WTC11 (cell line): ENCODE measurements around the gene NRG2.

ENCODE experiments used
- CTCF ChIP-seq: fragments of 200-600 bp; IDR thresholded peaks from 2 replicates; pipeline ENCODE4 v1.8.0; 2022; ENCODE audit warnings: antibody characterized with exemption
- GRHL2 ChIP-seq: fragments of 250-450 bp; sonication (Bioruptor Pico); IDR thresholded peaks from 2 replicates; pipeline ENCODE4 v1.8.0; 2022; ENCODE audit warnings: mild to moderate bottlenecking, moderate library complexity; ENCODE audit not compliant: insufficient replicate concordance, severe bottlenecking
- HMGXB4 ChIP-seq: sonication (generic); formaldehyde crosslinking; IDR thresholded peaks from 2 replicates; pipeline ENCODE4 v1.8.1; 2023; ENCODE audit warnings: mild to moderate bottlenecking, moderate library complexity, missing genetic modification reagents
- ZNF121 ChIP-seq: sonication (generic); formaldehyde crosslinking; IDR thresholded peaks from 2 replicates; pipeline ENCODE4 v1.8.0; 2023; ENCODE audit warnings: missing genetic modification reagents
- ZSCAN18 ChIP-seq: fragments of 250-450 bp; sonication (Bioruptor Pico); IDR thresholded peaks from 2 replicates; pipeline ENCODE4 v2.1.2; 2022; ENCODE audit warnings: mild to moderate bottlenecking, moderate library complexity

- TF ChIP-seq CTCF (no peak), ZSCAN18 (no peak), HMGXB4 (CRISPR knock-in tag) (no peak), ZNF121 (CRISPR knock-in tag) (no peak), GRHL2 (CRISPR knock-in tag) (no peak)
These were observed 170.0 kb downstream of the NRG2 start for GRCh38 chr5:139872851-139873794.
